NCI-H69 (cell line): ENCODE data around the gene PMEL.
"Not testable (repeated sequence)": the region's sequence is repeated elsewhere in the genome, so short reads cannot be mapped to it uniquely, and the experiment has no call there.

Source experiments
- DNase-seq: peaks from one replicate; lab custom pipeline; 2025; lab: John Stamatoyannopoulos, UW

PMEL gene

GRCh38 chr12:55923648-55924047 is 42.2 kb downstream of the PMEL start:
- DNase-seq: not testable (repeated sequence)

GRCh38 chr12:55922126-55922525 is 43.7 kb downstream of the PMEL start:
- no peak for DNase-seq

GRCh38 chr12:55919032-55919431 is 46.8 kb downstream of the PMEL start:
- DNase-seq: not testable (repeated sequence)

GRCh38 chr12:55915482-55915859 is 50.4 kb downstream of the PMEL start:
- DNase-seq: no peak

- DNase-seq: no peak
Measured at GRCh38 chr12:55912908-55913307, 52.9 kb downstream of the PMEL start.

GRCh38 chr12:55909513-55909884 is 56.3 kb downstream of the PMEL start:
- no peak for DNase-seq

GRCh38 chr12:55908726-55909512 is 56.9 kb downstream of the PMEL start:
- DNase-seq: no peak

GRCh38 chr12:55906056-55906455 is 59.8 kb downstream of the PMEL start:
- no peak for DNase-seq
